DND-41 (cell line): Measurements from ENCODE around the gene PDE4D.

Experiments used
- CTCF ChIP-seq: IDR thresholded peaks from 2 replicates; pipeline ENCODE4 v1.5.1; 2012; ENCODE audit warnings: borderline replicate concordance, low read length, moderate library complexity, mild to moderate bottlenecking; ENCODE audit not compliant: poor library complexity, severe bottlenecking; ENCODE audit errors: extremely low read depth
- EZH2 ChIP-seq: IDR thresholded peaks from 3 replicates; pipeline ENCODE4 v1.6.1; 2012; ENCODE audit warnings: borderline replicate concordance, low read depth, mild to moderate bottlenecking, moderate library complexity, low read length, inconsistent platforms; ENCODE audit not compliant: severe bottlenecking

- TF ChIP-seq EZH2 = no peak
- no peak for TF ChIP-seq CTCF
Measured at GRCh38 chr5:59300930-59301329, 592.6 kb downstream of the PDE4D start.
